Measurements from ENCODE around the gene AGK. TPM values are rescaled to one million over a fixed set of nuclear protein-coding genes. Genes with fewer than 3 reads are reported as not detected.
"Not testable (repeated sequence)": the region's sequence is repeated elsewhere in the genome, so short reads cannot be mapped to it uniquely, and the experiment has no call there.

The AGK gene
- polyA plus RNA-seq, 4 donors: 35.2 to 40.8 (median 39.3) TPM

- DNase-seq (ENCODE audit: low read depth in 4 of 4, low spot score in 3 of 4): peak in 2 of 4 donors; percentile 6 to 60
Observed at GRCh38 chr7:141550386-141551093, 670 bp upstream of the AGK start.

GRCh38 chr7:141551782-141552181 is 572 bp downstream of the AGK start:
- no peak for DNase-seq (ENCODE audit: low read depth in 4 of 4, low spot score in 3 of 4)

GRCh38 chr7:141557360-141557759 is 6.2 kb downstream of the AGK start:
- DNase-seq (ENCODE audit: low read depth in 4 of 4, low spot score in 3 of 4): no peak

- DNase-seq (ENCODE audit: low read depth in 4 of 4, low spot score in 3 of 4): not testable (repeated sequence)
Observed at GRCh38 chr7:141557831-141558531, 6.8 kb downstream of the AGK start.

- DNase-seq (ENCODE audit: low read depth in 4 of 4, low spot score in 3 of 4): no peak
Observed at GRCh38 chr7:141558544-141559183, 7.5 kb downstream of the AGK start.

GRCh38 chr7:141559961-141560360 is 8.8 kb downstream of the AGK start:
- no peak for DNase-seq (ENCODE audit: low read depth in 4 of 4, low spot score in 3 of 4)

GRCh38 chr7:141562036-141562435 is 10.8 kb downstream of the AGK start:
- no peak for DNase-seq (ENCODE audit: low read depth in 4 of 4, low spot score in 3 of 4)

GRCh38 chr7:141562543-141562942 is 11.3 kb downstream of the AGK start:
- no peak for DNase-seq (ENCODE audit: low read depth in 4 of 4, low spot score in 3 of 4)

- DNase-seq (ENCODE audit: low read depth in 4 of 4, low spot score in 3 of 4): no peak
Observed at GRCh38 chr7:141562972-141563371, 11.8 kb downstream of the AGK start.

GRCh38 chr7:141563956-141564623 is 12.9 kb downstream of the AGK start:
- DNase-seq (ENCODE audit: low read depth in 4 of 4, low spot score in 3 of 4): no peak

GRCh38 chr7:141567432-141567831 is 16.2 kb downstream of the AGK start:
- DNase-seq (ENCODE audit: low read depth in 4 of 4, low spot score in 3 of 4): no peak

GRCh38 chr7:141568227-141568626 is 17.0 kb downstream of the AGK start:
- no peak for DNase-seq (ENCODE audit: low read depth in 4 of 4, low spot score in 3 of 4)

GRCh38 chr7:141571059-141571458 is 19.8 kb downstream of the AGK start:
- DNase-seq (ENCODE audit: low read depth in 4 of 4, low spot score in 3 of 4): no peak

- DNase-seq (ENCODE audit: low read depth in 4 of 4, low spot score in 3 of 4): no peak
Observed at GRCh38 chr7:141572175-141572574, 21.0 kb downstream of the AGK start.

GRCh38 chr7:141573511-141573910 is 22.3 kb downstream of the AGK start:
- DNase-seq (ENCODE audit: low read depth in 4 of 4, low spot score in 3 of 4): no peak

- no peak for DNase-seq (ENCODE audit: low read depth in 4 of 4, low spot score in 3 of 4)
Observed at GRCh38 chr7:141575164-141575563, 24.0 kb downstream of the AGK start.

GRCh38 chr7:141575654-141576448 is 24.6 kb downstream of the AGK start:
- DNase-seq (ENCODE audit: low read depth in 4 of 4, low spot score in 3 of 4): no peak

- no peak for DNase-seq (ENCODE audit: low read depth in 4 of 4, low spot score in 3 of 4)
Observed at GRCh38 chr7:141577043-141577839, 26.0 kb downstream of the AGK start.

GRCh38 chr7:141579953-141580352 is 28.7 kb downstream of the AGK start:
- not testable (repeated sequence) for DNase-seq (ENCODE audit: low read depth in 4 of 4, low spot score in 3 of 4)

- DNase-seq (ENCODE audit: low read depth in 4 of 4, low spot score in 3 of 4): not testable (repeated sequence)
Observed at GRCh38 chr7:141582063-141582462, 30.9 kb downstream of the AGK start.

All from right renal pelvis (tissue), 4 donors.